Measurements from ENCODE around the gene MSH2. TPM values are rescaled to one million over a fixed set of nuclear protein-coding genes. Genes with fewer than 3 reads are reported as not detected.
A peak's percentile ranks its signal among the peaks of the same experiment; 100 is the strongest.
"Not testable (repeated sequence)": the region's sequence is repeated elsewhere in the genome, so short reads cannot be mapped to it uniquely, and the experiment has no call there.

The MSH2 gene
- total RNA-seq, 2 experiments from 2014 or later, result 74.5 to 75.2 TPM

DNA sequence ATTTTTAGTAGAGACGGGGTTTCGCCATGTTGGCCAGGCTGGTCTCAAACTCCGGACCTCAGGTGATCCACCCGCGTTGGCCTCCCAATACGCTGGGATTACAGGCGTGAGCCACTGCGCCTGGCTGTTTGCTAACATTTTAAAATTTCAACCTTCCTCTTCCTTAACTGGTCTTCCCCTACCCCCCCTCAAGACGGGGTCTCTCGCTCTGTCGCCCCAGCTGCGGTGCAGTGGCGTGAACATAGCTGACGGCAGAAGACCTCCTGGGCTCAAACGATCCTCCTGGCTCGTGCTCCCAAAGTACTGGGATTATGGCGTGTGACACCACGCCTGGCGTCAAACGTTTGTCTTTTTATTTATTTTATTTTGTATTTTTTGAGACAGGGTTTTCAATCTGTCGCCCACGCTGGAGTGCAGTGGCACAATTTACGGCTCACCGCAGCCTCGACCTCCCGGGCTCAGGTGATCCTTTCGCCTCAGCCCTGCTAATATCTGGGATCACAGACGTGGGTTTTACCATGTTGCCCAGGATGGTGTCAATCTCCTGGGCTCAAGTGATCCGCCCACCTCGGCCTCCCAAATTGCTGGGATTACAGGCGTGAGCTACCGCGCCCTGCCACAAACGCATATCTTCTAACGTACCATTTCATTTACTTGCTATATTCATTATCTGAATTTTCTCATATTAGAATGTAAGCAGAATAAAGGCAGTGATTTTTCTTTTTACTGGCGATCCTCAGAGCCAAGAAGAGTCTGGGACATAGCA lies 984 bp upstream of the MSH2 start:
- no peaks in the 10 kb centered on the region for H3K27me3 Mint-ChIP-seq
- H3K4me1 Mint-ChIP-seq, result peaks cover 27% of the 10 kb centered on the region
- peak overlapping the region; percentile 93 for H3K4me3 Mint-ChIP-seq
- DNase-seq, result no peak
- peaks cover 28% of the 10 kb centered on the region for H3K36me3 Mint-ChIP-seq
- no peaks in the 10 kb centered on the region for H3K9me3 Mint-ChIP-seq
- H3K27ac Mint-ChIP-seq, result peak overlapping the region; percentile 99

DNA sequence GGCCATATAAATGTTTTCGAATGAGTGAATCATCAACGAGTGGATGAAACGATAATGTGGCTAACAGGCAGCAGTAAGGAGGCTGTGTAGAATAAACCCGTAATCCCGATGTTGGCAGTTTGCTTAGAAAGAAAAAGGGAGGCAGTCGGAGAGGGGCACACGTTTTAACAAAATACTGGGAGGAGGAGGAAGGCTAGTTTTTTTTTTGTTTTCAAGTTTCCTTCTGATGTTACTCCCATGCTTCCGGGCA lies 476 bp upstream of the MSH2 start:
- Mint-ChIP-seq H3K9me3 (peaks cover 3% of the 10 kb centered on the region), H3K27ac (peak overlapping the region; percentile 99), H3K4me3 (peak overlapping the region; percentile 93), H3K27me3 (no peaks in the 10 kb centered on the region), H3K4me1 (peaks cover 31% of the 10 kb centered on the region), H3K36me3 (peaks cover 33% of the 10 kb centered on the region)
- no peak for DNase-seq

DNA sequence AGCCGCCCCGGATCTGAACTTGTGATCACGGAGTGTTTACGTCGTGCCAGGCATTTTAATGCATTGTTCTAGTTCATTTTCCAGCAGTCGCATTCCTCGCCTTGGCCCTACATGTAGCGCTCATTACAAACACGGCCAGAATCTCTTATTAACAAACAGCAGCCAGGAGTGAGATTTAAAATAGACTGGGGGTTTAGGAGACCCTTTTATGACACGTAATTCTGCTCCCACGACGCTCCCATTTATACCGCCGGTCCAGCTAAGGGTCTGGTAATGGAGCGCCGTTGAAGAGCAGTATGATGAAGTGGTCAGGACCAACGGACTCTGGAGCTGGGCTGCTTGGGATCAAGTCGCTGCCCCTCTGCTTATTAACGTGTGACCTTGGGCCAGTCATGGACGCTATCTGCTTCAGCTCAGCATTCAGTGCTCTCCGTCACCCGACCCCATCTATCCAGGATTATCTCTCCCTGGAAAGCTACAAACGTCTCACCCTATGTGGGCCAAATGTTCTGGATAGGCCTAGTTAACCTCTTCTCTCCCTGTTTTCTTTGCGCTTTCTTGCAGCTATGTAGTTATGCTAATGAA lies 745 bp downstream of the MSH2 start:
- Mint-ChIP-seq H3K4me1 (peaks cover 40% of the 10 kb centered on the region), H3K36me3 (peaks cover 42% of the 10 kb centered on the region), H3K4me3 (peak overlapping the region; percentile 93), H3K9me3 (peaks cover 3% of the 10 kb centered on the region), H3K27me3 (no peaks in the 10 kb centered on the region), H3K27ac (peak overlapping the region; percentile 99)
- no peak for DNase-seq

DNA sequence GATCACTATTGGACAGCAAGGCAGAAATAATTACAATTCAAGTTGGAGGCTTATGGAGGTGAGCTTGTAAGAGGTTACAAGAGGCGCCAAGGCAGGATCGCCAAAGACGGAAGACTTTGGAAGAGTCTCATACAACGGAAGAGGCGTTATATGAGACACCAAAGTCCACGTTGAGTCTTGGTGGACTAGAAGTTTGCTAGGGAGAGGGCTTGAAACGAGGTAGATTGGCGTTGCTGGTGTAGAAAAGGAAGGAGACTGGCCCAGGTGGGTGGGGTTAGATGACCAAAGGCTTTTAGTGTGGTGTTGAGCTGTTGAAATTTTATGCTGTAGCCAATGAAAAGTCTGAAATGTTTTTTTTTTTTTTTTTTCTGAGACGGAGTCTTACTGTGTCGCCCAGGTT lies 1.4 kb downstream of the MSH2 start:
- H3K27ac Mint-ChIP-seq, result no peak overlapping the region
- H3K4me1 Mint-ChIP-seq, result peaks cover 40% of the 10 kb centered on the region

DNA sequence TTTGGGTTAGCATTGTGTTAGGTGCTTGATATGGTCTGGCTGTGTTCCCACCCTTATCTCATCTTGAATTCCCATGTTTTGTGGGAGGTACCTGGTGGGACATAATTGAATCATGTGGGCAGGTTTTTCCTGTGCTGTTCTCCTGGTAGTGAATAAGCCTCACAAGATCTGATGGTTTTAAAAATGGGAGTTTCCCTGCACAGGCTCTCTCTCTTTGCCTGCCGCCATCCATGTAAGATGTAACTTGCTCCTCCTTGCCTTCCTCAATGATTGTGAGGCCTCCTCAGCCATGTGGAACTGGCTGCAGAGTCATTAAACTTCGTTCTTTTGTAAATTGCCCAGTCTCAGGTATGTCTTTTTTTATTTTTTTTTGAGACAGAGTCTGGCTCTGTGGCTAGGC lies 2.8 kb downstream of the MSH2 start:
- H3K4me3 Mint-ChIP-seq, result peak overlapping the region; percentile 29
- H3K4me1 Mint-ChIP-seq, result peaks cover 40% of the 10 kb centered on the region

More for the DNA sequence above, 1.4 kb downstream of the MSH2 start:
- peak overlapping the region; percentile 93 for H3K4me3 Mint-ChIP-seq
- H3K27me3 Mint-ChIP-seq, result no peaks in the 10 kb centered on the region
- H3K36me3 Mint-ChIP-seq, result peaks cover 42% of the 10 kb centered on the region
- no peak for DNase-seq
- peaks cover 3% of the 10 kb centered on the region for H3K9me3 Mint-ChIP-seq

DNA sequence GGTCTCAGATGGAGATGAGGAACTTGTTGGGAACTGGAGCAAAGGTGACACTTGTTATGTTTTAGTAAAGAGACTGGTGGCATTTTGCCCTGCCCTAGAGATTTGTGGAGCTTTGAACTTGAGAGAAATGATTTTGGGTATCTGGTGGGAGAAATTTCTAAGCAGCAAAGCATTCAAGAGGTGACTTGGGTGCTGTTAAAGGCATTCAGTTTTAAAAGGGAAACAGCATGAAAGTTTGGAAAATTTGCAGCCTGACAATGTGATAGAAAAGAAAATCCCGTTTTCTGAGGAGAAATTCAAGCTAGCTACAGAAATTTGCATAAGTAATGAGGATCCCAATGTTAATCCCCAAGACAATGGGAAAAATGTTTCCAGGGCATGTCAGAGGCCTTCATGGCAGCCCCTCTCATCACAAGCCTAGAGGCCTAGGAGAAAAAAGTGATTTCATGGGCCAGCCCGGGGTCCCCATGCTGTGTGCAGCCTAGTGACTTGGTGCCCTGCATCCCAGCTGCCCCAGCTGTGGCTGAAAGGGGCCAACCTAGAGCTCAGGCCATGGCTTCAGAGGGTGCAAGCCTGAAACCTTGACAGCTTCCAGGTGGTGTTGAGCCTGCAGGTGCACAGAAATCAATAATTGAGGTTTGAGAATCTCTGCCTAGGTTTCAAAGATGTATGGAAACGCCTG lies 3.8 kb downstream of the MSH2 start:
- peaks cover 40% of the 10 kb centered on the region for H3K4me1 Mint-ChIP-seq
- not testable (repeated sequence) for H3K27me3 Mint-ChIP-seq, H3K4me3 Mint-ChIP-seq, H3K27ac Mint-ChIP-seq, H3K9me3 Mint-ChIP-seq, DNase-seq
- peaks cover 45% of the 10 kb centered on the region for H3K36me3 Mint-ChIP-seq

More for the DNA sequence above, 2.8 kb downstream of the MSH2 start:
- Mint-ChIP-seq H3K36me3 (peaks cover 45% of the 10 kb centered on the region), H3K27ac (no peak overlapping the region), H3K27me3 (no peaks in the 10 kb centered on the region), H3K9me3 (peaks cover 3% of the 10 kb centered on the region)
- no peak for DNase-seq

DNA sequence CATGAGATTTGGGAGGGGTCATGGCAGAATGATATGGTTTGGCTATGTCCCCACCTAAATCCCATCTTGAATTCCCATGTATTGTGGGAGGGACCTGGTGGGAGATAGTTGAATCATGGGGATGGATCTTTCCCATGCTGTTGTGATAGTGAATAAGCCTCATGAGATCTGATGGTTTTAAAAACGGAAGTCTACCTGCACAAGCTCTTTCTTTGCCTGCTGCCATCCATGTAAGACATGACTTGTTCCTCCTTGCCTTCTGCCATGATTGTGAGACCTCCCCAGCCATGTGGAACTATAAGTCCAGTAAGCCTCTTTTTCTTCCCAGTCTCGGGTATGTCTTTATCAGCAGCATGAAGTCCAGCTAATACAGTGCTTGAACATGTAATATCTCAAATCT lies 5.0 kb downstream of the MSH2 start:
- H3K27ac Mint-ChIP-seq, H3K9me3 Mint-ChIP-seq, H3K27me3 Mint-ChIP-seq, DNase-seq, H3K4me3 Mint-ChIP-seq: not testable (repeated sequence)
- Mint-ChIP-seq H3K4me1 (peaks cover 34% of the 10 kb centered on the region), H3K36me3 (peaks cover 45% of the 10 kb centered on the region)

DNA sequence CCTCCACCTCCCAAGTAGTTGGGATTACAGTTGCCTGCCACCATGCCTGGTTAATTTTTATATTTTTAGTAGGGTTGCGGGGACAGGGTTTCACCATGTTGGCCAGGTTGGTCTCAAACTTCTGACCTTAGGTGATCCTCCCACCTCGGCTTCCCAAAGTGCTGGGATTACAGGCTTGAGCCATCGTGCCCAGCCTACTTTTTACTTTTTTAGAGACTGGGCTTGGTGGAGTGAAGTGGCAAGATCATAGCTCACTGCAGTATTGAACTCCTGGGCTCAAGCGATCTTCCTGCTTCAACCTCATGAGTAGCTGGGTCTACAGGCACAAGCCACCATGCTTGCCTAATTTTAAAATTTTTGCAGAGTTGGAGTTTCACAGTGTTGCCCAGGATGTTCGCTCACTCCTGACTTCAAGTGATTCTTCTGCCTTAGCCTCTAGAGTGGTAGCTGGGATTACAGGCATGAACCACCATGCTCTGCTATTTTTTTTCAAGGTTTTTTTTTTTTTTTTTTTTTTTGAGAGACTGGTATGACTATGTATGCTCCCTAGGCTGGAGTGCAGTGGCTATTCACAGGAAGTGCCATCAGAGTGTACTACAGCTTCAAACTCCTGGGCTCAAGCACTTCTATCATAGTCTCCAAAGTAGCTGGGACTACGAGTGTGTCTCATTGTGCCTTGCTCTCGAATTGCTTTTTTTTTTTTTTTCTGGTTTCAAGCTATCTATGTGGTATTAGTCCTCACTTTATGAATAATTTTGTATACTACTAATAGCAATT lies 11.9 kb downstream of the MSH2 start:
- Mint-ChIP-seq H3K27me3 (no peaks in the 10 kb centered on the region), H3K4me1 (no peaks in the 10 kb centered on the region), H3K36me3 (peaks cover 18% of the 10 kb centered on the region), H3K27ac (no peak overlapping the region), H3K4me3 (no peak overlapping the region), H3K9me3 (no peaks in the 10 kb centered on the region)
- no peak for DNase-seq

DNA sequence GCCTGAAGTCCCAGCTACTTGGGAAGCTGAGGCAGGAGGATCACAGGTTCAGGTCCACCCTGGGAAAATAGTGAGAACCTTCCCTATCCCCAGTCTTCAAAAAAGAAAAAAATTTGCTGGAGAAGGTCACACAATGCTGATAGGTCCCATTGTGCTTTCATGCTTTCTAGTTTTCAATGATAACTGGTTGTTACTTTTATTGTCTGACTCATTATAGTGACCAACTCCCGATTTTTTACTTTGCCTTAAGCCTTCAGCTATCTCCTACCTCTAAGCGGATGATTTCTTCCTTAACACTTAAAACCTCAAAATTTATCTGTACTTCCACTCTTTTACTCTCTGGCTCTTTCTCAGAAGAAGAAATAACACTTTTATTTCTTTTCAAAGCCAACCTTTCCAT lies 17.3 kb downstream of the MSH2 start:
- Mint-ChIP-seq H3K27me3 (no peaks in the 10 kb centered on the region), H3K9me3 (no peaks in the 10 kb centered on the region), H3K27ac (no peak overlapping the region), H3K4me3 (no peak overlapping the region), H3K36me3 (peaks cover 16% of the 10 kb centered on the region), H3K4me1 (no peaks in the 10 kb centered on the region)
- no peak for DNase-seq

DNA sequence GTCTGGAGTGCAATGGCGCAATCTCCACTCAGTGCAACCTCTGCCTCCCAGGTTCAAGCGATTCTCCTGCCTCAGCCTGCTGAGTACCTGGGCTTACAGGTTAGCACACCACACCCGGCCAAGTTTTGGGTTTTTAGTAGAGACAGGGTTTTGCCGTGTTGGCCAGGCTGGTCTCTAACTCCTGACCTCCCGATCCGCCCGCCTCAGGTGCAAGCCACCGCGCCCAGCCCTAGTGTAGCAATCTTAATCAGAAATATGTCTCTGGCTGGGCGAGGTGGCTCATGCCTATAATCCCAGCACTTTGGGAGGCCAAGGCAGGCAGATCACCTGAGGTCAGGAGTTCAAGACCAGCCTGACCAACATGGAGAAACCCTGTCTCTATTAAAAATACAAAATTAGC lies 17.7 kb downstream of the MSH2 start:
- H3K4me1 Mint-ChIP-seq, H3K27me3 Mint-ChIP-seq, H3K4me3 Mint-ChIP-seq, DNase-seq, H3K27ac Mint-ChIP-seq, H3K9me3 Mint-ChIP-seq: not testable (repeated sequence)
- H3K36me3 Mint-ChIP-seq, result peaks cover 18% of the 10 kb centered on the region

DNA sequence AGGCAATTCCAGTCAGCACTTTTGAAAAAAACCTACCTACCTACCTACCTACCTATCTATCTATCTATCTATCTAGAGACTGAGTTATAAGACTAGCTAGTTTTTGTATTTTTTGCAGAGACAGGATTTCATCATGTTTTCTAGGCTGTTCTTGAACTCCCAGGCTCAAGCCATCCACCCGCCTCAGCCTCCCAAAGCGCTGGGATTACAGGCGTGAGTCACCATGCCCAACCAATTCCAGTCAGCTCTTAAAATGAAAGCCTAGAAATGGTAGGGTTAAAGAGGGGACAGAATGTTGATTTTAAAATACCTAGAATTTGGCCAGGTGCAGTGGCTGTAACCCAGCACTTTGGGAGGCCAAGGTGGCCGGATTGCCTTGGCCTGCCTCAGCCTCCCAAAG lies 19.1 kb downstream of the MSH2 start:
- H3K27me3 Mint-ChIP-seq, result no peaks in the 10 kb centered on the region
- no peaks in the 10 kb centered on the region for H3K4me1 Mint-ChIP-seq
- H3K27ac Mint-ChIP-seq, result no peak overlapping the region
- peaks cover 16% of the 10 kb centered on the region for H3K36me3 Mint-ChIP-seq
- DNase-seq, result no peak
- H3K9me3 Mint-ChIP-seq, result no peaks in the 10 kb centered on the region
- H3K4me3 Mint-ChIP-seq, result no peak overlapping the region

DNA sequence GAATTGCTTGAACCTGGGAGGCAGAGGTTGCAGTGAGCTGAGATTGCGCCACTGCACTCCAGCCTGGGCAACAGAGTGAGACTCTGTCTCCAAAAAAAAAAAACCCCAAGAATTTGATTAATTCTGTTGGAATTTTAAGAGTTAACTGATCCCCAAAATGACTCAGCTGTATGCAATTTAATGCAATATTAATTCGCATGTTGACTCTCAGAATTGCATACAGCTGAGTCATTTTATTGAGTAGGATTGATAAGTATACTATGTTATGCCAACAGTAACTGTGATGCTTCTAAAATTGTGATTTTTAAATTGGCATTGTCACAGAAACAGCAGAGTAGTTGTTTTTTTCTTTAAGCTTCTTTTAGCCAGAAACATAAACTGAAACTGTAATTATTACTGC lies 19.6 kb downstream of the MSH2 start:
- Mint-ChIP-seq H3K27me3 (no peaks in the 10 kb centered on the region), H3K4me1 (no peaks in the 10 kb centered on the region), H3K9me3 (no peaks in the 10 kb centered on the region), H3K36me3 (peaks cover 14% of the 10 kb centered on the region), H3K27ac (no peak overlapping the region), H3K4me3 (no peak overlapping the region)
- DNase-seq, result no peak

DNA sequence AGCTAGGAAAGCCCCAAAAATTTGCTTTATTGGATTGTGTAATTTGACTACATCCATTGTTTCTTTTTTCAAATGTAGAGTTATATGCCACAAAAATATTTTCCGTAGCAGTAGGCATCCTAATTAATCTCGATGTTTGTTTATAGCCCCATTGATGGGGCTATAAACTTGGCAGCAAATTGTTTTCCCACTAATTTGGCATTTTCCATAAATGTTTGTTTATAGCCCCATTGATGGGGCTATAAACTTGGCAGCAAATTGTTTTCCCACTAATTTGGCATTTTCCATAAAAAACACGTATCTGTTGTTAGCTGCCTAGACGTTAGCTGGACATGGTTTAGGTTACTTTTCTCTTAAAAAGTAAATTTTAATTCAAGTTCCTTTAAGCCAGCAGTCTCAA lies 23.8 kb downstream of the MSH2 start:
- Mint-ChIP-seq H3K36me3 (peaks cover 18% of the 10 kb centered on the region), H3K4me1 (no peaks in the 10 kb centered on the region), H3K27me3 (no peaks in the 10 kb centered on the region), H3K27ac (no peak overlapping the region), H3K9me3 (no peaks in the 10 kb centered on the region), H3K4me3 (no peak overlapping the region)
- no peak for DNase-seq

DNA sequence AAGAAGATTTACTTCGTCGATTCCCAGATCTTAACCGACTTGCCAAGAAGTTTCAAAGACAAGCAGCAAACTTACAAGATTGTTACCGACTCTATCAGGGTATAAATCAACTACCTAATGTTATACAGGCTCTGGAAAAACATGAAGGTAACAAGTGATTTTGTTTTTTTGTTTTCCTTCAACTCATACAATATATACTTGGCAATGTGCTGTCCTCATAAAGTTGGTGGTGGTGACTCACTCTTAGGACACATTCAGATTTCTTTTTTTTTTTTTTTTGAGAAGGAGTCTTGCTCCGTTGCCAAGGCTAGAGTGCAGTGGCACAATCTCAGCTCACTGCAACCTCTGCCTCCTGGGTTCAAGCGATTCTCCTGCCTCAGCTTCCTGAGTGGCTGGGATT lies 26.8 kb downstream of the MSH2 start:
- Mint-ChIP-seq H3K9me3 (peaks cover 2% of the 10 kb centered on the region), H3K4me3 (no peak overlapping the region)

DNA sequence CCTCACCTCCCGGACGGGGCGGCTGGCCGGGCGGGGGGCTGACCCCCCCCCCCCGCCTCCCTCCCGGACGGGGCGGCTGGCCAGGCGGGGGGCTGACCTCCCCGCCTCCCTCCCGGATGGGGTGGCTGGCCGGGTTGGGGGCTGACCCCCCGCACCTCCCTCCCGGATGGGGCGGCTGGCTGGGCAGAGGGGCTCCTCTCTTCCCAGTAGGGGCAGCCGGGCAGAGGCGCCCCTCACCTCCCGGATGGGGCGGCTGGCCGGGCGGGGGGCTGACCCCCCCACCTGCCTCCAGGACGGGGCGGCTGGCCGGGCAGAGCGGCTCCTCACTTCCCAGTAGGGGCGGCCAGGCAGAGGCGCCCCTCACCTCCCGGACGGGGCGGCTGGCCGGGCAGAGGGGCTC lies 30.1 kb downstream of the MSH2 start:
- not testable (repeated sequence) for H3K27ac Mint-ChIP-seq, H3K9me3 Mint-ChIP-seq, H3K4me1 Mint-ChIP-seq, H3K4me3 Mint-ChIP-seq, DNase-seq, H3K27me3 Mint-ChIP-seq
- peaks cover 32% of the 10 kb centered on the region for H3K36me3 Mint-ChIP-seq

More for the DNA sequence above, 26.8 kb downstream of the MSH2 start:
- no peak for DNase-seq
- no peaks in the 10 kb centered on the region for H3K27me3 Mint-ChIP-seq
- H3K27ac Mint-ChIP-seq, result no peak overlapping the region
- H3K36me3 Mint-ChIP-seq, result peaks cover 29% of the 10 kb centered on the region
- no peaks in the 10 kb centered on the region for H3K4me1 Mint-ChIP-seq

All from activated naive CD8-positive, alpha-beta T cell treated with anti-CD3 and anti-CD28 coated beads for 36 hours (primary cell).